ENCODE data around the gene PIP4P1.

Gene PIP4P1

DNA sequence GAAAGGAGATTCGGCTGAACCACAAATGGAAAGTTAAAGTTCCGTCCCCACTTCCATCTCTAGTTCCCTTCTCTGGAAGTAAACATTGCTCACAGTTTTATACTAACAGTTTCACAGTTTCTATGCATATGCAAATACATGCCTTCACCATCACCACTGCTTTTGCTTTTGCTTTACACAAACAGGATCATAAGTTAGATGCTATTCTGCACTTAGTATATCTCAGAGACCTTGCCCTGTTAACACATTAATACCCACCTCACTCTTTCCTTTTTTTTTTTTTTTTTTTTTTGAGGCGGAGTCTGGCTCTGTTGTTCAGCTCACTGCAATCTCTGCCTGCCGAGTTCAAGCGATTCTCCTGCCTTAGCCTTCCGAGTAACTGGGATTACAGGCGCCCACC lies 48.8 kb downstream of the PIP4P1 start:
- no peak for DNase-seq (ENCODE audit: extremely low read depth in 1 of 2, low read depth in 1 of 2)

- no peak for DNase-seq (ENCODE audit: extremely low read depth in 1 of 2, low read depth in 1 of 2)
Measured at GRCh38 chr14:20409226-20409625, 52.0 kb downstream of the PIP4P1 start.
